Endodermal cell (in vitro differentiated cells): ENCODE measurements around the gene RBMS1. TPM values are rescaled to one million over a fixed set of nuclear protein-coding genes. Genes with fewer than 3 reads are reported as not detected.

Experiments
- DNase-seq: peaks from one replicate; pipeline ENCODE4 v3.0.0-alpha.2; 2017
- H3K27ac ChIP-seq: 2 replicates; pipeline ENCODE4 v1.5.1; 2013; ENCODE audit warnings: mild to moderate bottlenecking, low read depth, low read length, moderate library complexity
- H3K27me3 ChIP-seq: 2 replicates; pipeline ENCODE4 v1.6.1; 2013; ENCODE audit warnings: mild to moderate bottlenecking, low read length, moderate library complexity; ENCODE audit not compliant: insufficient read depth, control insufficient read depth, poor library complexity, severe bottlenecking
- H3K36me3 ChIP-seq: 2 replicates; pipeline ENCODE4 v1.7.0; 2013; ENCODE audit warnings: mild to moderate bottlenecking, low read length, moderate library complexity; ENCODE audit not compliant: control insufficient read depth, insufficient read depth
- H3K4me1 ChIP-seq: one replicate; pipeline ENCODE4 v1.7.0; 2013; ENCODE audit warnings: low read length; ENCODE audit not compliant: control insufficient read depth, insufficient read depth
- H3K4me3 ChIP-seq: 2 replicates; pipeline ENCODE4 v1.5.1; 2013; ENCODE audit warnings: mild to moderate bottlenecking, low read length, moderate library complexity
- H3K9ac ChIP-seq: 2 replicates; pipeline ENCODE4 v1.6.1; 2013; ENCODE audit warnings: mild to moderate bottlenecking, low read length, moderate library complexity; ENCODE audit not compliant: poor library complexity, severe bottlenecking; ENCODE audit errors: extremely low read depth
- H3K9me3 ChIP-seq: 2 replicates; pipeline ENCODE4 v1.6.1; 2013; ENCODE audit warnings: mild to moderate bottlenecking, low read length, moderate library complexity; ENCODE audit not compliant: control insufficient read depth
- H3K27ac Mint-ChIP-seq: 2 replicates; pipeline ENCODE4 v1.8.0; 2020; ENCODE audit warnings: mixed read lengths
- H3K27me3 Mint-ChIP-seq: 2 replicates; pipeline ENCODE4 v1.8.0; 2021; ENCODE audit warnings: mild to moderate bottlenecking, mixed read lengths; ENCODE audit not compliant: insufficient read depth
- H3K36me3 Mint-ChIP-seq: 2 replicates; pipeline ENCODE4 v1.8.0; 2020; ENCODE audit warnings: low read depth, mixed read lengths
- H3K4me1 Mint-ChIP-seq: 2 replicates; pipeline ENCODE4 v1.8.0; 2020; ENCODE audit warnings: mixed read lengths
- H3K4me3 Mint-ChIP-seq: 2 replicates; pipeline ENCODE4 v1.8.0; 2020; ENCODE audit warnings: mild to moderate bottlenecking, moderate library complexity, mixed read lengths
- H3K9me3 Mint-ChIP-seq: 2 replicates; pipeline ENCODE4 v1.8.0; 2020; ENCODE audit warnings: mild to moderate bottlenecking, mixed read lengths
- WGBS, 2 experiments: methylation state at CpG; one replicate each; pipeline versions ENCODE4 v1.1.5 to v1.1.7; 2013; ENCODE audit warnings: missing lambda C conversion rate in 2 of 2, mixed read lengths in 1 of 2; ENCODE audit not compliant: insufficient coverage in 1 of 2, insufficient read length in 1 of 2; 5-methylcytosine and 5-hydroxymethylcytosine counted together
- total RNA-seq, 2 donors: library from RNA; stranded (reverse); fragmentation: NEBNext Ultra II Directional in 1 of 2; extraction: Animal tissue kit (Norgen Biotek cat#: 25700) in 1 of 2; gene quantifications; 2 replicates in 1 of 2; 3 replicates in 1 of 2; pipeline ENCODE4 v1.2.1, GENCODE V29; 2021
- TF ChIP-seq, protein P1 (sequence below): fragments of 200-600 bp; sonication (generic); conservative IDR thresholded peaks from 2 replicates; pipeline ENCODE4 v1.5.0; 2021; ENCODE audit warnings: antibody characterized with exemption, mild to moderate bottlenecking

RBMS1 gene
- total RNA-seq, 2 donors from 2014 or later: 90.7 to 124 TPM

- Mint-ChIP-seq H3K27ac (no peak overlapping the region), H3K4me3 (no peak overlapping the region), H3K4me1 (peaks cover 23% of the 10 kb centered on the region), H3K36me3 (peaks cover 4% of the 10 kb centered on the region), H3K27me3 (no peaks in the 10 kb centered on the region), H3K9me3 (no peaks in the 10 kb centered on the region)
- no peaks in the 10 kb centered on the region for H3K9me3 ChIP-seq
- 81 to 83% methylated on average over 2 of the region's 2 CpGs for WGBS, 2 experiments
- peaks cover 3% of the 10 kb centered on the region for H3K4me1 ChIP-seq
- no peak overlapping the region for H3K4me3 ChIP-seq
- H3K9ac ChIP-seq: no peak overlapping the region
- TF ChIP-seq, protein P1, sequence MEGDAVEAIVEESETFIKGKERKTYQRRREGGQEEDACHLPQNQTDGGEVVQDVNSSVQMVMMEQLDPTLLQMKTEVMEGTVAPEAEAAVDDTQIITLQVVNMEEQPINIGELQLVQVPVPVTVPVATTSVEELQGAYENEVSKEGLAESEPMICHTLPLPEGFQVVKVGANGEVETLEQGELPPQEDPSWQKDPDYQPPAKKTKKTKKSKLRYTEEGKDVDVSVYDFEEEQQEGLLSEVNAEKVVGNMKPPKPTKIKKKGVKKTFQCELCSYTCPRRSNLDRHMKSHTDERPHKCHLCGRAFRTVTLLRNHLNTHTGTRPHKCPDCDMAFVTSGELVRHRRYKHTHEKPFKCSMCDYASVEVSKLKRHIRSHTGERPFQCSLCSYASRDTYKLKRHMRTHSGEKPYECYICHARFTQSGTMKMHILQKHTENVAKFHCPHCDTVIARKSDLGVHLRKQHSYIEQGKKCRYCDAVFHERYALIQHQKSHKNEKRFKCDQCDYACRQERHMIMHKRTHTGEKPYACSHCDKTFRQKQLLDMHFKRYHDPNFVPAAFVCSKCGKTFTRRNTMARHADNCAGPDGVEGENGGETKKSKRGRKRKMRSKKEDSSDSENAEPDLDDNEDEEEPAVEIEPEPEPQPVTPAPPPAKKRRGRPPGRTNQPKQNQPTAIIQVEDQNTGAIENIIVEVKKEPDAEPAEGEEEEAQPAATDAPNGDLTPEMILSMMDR: no peak
- no peak for DNase-seq
- no peaks in the 10 kb centered on the region for H3K27me3 ChIP-seq
- H3K36me3 ChIP-seq: peaks cover 16% of the 10 kb centered on the region
- H3K27ac ChIP-seq: no peak overlapping the region
Observed at GRCh38 chr2:160321006-160321405, 172.6 kb downstream of the RBMS1 start.

DNA sequence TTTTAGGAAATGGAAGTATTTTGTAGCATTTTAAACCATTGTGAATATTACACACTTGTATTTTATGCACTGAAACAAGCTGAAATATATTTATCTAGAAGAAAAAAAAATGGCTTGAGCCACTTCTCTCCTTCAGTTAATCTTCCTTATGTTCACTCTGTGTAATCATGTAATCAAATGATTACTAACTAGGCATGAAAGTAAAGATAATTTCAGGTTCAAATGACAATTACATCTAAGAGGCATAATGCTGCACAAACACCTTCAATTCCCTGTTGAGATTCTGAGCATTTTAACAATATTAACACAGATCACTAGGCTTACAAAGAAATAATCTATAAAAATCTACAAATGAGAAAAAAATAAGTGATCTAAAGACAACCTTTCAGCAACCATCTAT is 173.9 kb downstream of the RBMS1 start:
- Histone ChIP-seq H3K27me3 (no peaks in the 10 kb centered on the region), H3K9ac (no peak overlapping the region), H3K4me3 (no peak overlapping the region), H3K36me3 (peaks cover 19% of the 10 kb centered on the region), H3K9me3 (no peaks in the 10 kb centered on the region), H3K27ac (no peak overlapping the region), H3K4me1 (no peaks in the 10 kb centered on the region)
- TF ChIP-seq, protein P1: no peak
- Mint-ChIP-seq H3K27ac (no peak overlapping the region), H3K36me3 (peaks cover 4% of the 10 kb centered on the region), H3K4me1 (peaks cover 11% of the 10 kb centered on the region), H3K9me3 (no peaks in the 10 kb centered on the region), H3K4me3 (no peak overlapping the region), H3K27me3 (no peaks in the 10 kb centered on the region)
- no peak for DNase-seq

DNA sequence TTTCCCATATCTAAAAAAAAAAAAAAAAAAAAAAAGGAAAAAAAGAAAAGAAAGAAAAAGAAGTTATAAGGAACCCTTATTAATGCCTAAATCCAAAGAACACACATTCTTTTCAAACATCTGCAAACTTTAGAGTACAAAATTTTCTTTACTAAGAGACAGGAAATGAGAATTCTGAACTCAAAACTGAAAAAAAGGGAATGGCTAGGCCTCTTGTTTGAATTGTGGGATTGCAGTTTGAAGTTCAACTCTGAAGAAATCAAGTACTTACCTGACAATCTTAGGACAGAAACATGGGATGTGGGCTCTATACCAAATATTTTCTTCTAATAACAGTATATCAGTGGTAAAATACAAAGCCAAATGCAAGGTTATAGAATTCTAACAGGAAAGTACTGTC is 175.4 kb downstream of the RBMS1 start:
- TF ChIP-seq, protein P1: no peak
- Histone ChIP-seq H3K9ac (no peak overlapping the region), H3K27ac (no peak overlapping the region), H3K4me3 (no peak overlapping the region), H3K4me1 (no peaks in the 10 kb centered on the region), H3K9me3 (no peaks in the 10 kb centered on the region), H3K36me3 (peaks cover 23% of the 10 kb centered on the region), H3K27me3 (no peaks in the 10 kb centered on the region)
- H3K4me3 Mint-ChIP-seq: no peak overlapping the region
- no peak overlapping the region for H3K27ac Mint-ChIP-seq
- peaks cover 5% of the 10 kb centered on the region for H3K36me3 Mint-ChIP-seq
- H3K9me3 Mint-ChIP-seq: no peaks in the 10 kb centered on the region
- H3K4me1 Mint-ChIP-seq: peaks cover 6% of the 10 kb centered on the region
- H3K27me3 Mint-ChIP-seq: no peaks in the 10 kb centered on the region
- no peak for DNase-seq
